ENCODE results near the gene DNPEP.

Gene DNPEP

GRCh38 chr2:219350710-219351221 lies 36.9 kb downstream of the DNPEP start:
- TF ChIP-seq POLR2AphosphoS5 (IDR thresholded peaks at IDR 0.05; ENCODE audit: low read depth, low read length), result no peak
- TF ChIP-seq PAX5 (IDR thresholded peaks at IDR 0.05; ENCODE audit: insufficient read depth, low read length, severe bottlenecking), result no peak
- TF ChIP-seq POU2F2 (IDR thresholded peaks at IDR 0.05; ENCODE audit: low read depth, low read length), result no peak
- TF ChIP-seq POLR2A (IDR thresholded peaks at IDR 0.05; ENCODE audit: low read depth, low read length), result no peak
- DNase-seq (ENCODE audit: insufficient read length, low spot score) (no peak), FAIRE-seq (no peak)

DNA sequence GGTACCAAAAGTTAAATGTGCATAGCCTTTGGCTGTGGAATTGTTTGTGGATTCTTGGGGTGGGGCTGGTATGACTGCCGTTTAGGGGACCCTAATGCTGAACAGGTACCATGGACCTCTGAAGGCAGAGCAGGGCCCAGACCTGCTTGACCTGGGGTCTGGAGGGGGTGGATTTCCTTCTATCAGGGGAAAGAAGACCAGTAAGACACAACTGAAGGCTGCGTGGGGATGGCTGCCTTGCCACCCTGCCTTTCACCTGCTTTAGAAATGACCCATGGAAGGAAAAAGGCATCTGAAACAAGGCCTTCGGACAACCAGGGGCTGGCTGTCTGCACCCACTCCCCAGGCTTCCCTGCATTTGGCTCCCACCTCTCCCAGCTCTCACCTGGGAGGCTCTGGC lies 37.5 kb downstream of the DNPEP start:
- FAIRE-seq (no peak), DNase-seq (ENCODE audit: insufficient read length, low spot score) (no peak)
- TF ChIP-seq SPI1 (IDR thresholded peaks at IDR 0.05; ENCODE audit: low read depth, low read length) (no peak), PAX5 (IDR thresholded peaks at IDR 0.05; ENCODE audit: insufficient read depth, low read length, severe bottlenecking) (no peak), POU2F2 (IDR thresholded peaks at IDR 0.05; ENCODE audit: low read depth, low read length) (no peak), TAF1 (IDR thresholded peaks at IDR 0.05; ENCODE audit: low read depth, low read length) (no peak), POLR2AphosphoS5 (IDR thresholded peaks at IDR 0.05; ENCODE audit: low read depth, low read length) (no peak), POLR2A (IDR thresholded peaks at IDR 0.05; ENCODE audit: low read depth, low read length) (no peak)

DNA sequence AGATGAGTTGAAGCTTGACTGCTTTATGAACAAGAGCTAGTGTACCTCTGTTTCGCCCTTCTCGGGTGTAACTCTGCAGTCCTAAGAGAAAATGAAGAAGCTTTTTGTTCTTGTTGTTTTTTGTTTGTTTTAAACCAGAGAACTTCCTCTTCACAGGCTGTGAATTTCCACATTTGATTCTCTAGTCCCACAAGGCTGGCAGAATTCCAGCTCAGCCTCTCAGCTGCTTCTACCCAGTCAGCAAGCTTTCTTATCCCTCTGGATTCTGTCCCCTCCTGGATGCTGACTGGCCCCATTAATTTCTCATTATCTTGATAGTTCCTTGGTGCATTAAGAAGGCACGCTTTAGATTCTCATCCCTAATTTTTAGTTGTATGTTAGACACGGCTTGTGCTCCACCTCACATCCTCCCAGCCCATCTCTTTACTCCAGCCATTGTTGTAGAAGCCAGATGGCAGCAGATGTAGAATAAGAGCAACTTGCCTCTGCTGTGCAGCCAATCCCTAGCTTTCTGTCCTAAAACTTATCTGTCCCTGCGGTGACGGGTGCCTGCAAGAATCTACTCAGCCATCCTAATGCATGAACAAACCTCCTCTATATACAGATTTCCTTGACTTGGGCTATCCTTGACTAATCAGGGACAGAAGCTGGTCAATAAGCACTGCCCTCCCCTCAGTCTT lies 42.8 kb downstream of the DNPEP start:
- no peak for FAIRE-seq
- TF ChIP-seq SPI1 (IDR thresholded peaks at IDR 0.05; ENCODE audit: low read depth, low read length) (no peak), POU2F2 (IDR thresholded peaks at IDR 0.05; ENCODE audit: low read depth, low read length) (no peak), POLR2AphosphoS5 (IDR thresholded peaks at IDR 0.05; ENCODE audit: low read depth, low read length) (no peak), TAF1 (IDR thresholded peaks at IDR 0.05; ENCODE audit: low read depth, low read length) (no peak), PAX5 (IDR thresholded peaks at IDR 0.05; ENCODE audit: insufficient read depth, low read length, severe bottlenecking) (no peak), POLR2A (IDR thresholded peaks at IDR 0.05; ENCODE audit: low read depth, low read length) (no peak)
- DNase-seq (ENCODE audit: insufficient read length, low spot score), result no peak

DNA sequence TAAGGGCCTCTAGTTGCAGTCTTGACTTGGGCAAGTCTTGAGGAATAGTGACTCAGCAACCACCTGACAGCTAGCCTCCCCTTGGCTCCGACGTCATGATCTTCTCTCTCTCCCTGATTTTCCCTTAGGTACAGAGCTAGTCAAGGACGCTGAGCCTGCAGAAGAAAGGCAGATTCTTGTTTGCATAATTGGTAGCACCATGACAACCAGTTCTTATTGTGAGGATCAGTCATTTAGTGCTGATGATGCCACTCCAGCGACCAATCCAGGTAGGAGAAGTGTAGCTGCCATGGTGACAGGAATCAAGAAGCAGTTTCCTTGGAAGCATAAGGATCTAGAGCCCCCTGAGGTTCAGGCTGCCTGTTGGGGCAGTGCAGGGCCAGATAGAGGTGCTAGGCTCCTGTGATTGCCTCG lies 52.3 kb downstream of the DNPEP start:
- FAIRE-seq (no peak), DNase-seq (ENCODE audit: insufficient read length, low spot score) (no peak)
- TF ChIP-seq POU2F2 (IDR thresholded peaks at IDR 0.05; ENCODE audit: low read depth, low read length) (no peak), PAX5 (IDR thresholded peaks at IDR 0.05; ENCODE audit: insufficient read depth, low read length, severe bottlenecking) (no peak), SPI1 (IDR thresholded peaks at IDR 0.05; ENCODE audit: low read depth, low read length) (no peak), POLR2A (IDR thresholded peaks at IDR 0.05; ENCODE audit: low read depth, low read length) (no peak), POLR2AphosphoS5 (IDR thresholded peaks at IDR 0.05; ENCODE audit: low read depth, low read length) (no peak), TAF1 (IDR thresholded peaks at IDR 0.05; ENCODE audit: low read depth, low read length) (no peak)

DNA sequence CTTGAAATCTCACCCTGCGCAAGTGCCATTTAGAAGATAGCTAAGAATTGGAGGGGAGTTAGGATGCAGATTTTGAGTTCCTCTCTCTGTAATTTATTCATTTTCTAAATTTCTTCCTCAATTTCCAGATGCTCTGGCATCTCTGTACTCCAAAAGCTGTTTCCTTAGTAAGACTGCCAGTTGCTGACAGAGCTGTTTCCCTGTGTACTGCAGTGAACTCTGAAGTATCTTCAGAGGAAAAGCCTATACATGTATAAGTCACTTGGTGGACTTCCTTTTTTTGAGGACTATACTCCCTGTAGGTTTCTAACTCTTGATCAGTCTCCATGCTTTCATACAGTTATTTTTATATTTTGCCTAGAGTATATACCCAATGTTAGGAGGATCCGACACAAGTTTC lies 53.6 kb downstream of the DNPEP start:
- TF ChIP-seq PAX5 (IDR thresholded peaks at IDR 0.05; ENCODE audit: insufficient read depth, low read length, severe bottlenecking), result no peak
- TF ChIP-seq POLR2A (IDR thresholded peaks at IDR 0.05; ENCODE audit: low read depth, low read length), result no peak
- TF ChIP-seq SPI1 (IDR thresholded peaks at IDR 0.05; ENCODE audit: low read depth, low read length), result no peak
- TF ChIP-seq POLR2AphosphoS5 (IDR thresholded peaks at IDR 0.05; ENCODE audit: low read depth, low read length), result no peak
- TF ChIP-seq POU2F2 (IDR thresholded peaks at IDR 0.05; ENCODE audit: low read depth, low read length), result no peak
- no peak for TF ChIP-seq TAF1 (IDR thresholded peaks at IDR 0.05; ENCODE audit: low read depth, low read length)
- DNase-seq (ENCODE audit: insufficient read length, low spot score), result no peak
- no peak for FAIRE-seq

GRCh38 chr2:219332542-219332941 lies 55.2 kb downstream of the DNPEP start, which contains the start of gene RESP18:
RESP18 (minus strand) TSS chr2:219332744.
- TF ChIP-seq POU2F2 (IDR thresholded peaks at IDR 0.05; ENCODE audit: low read depth, low read length), result no peak
- DNase-seq (ENCODE audit: insufficient read length, low spot score), result no peak
- FAIRE-seq, result no peak

- TF ChIP-seq POLR2AphosphoS5 (IDR thresholded peaks at IDR 0.05; ENCODE audit: low read depth, low read length) (no peak), POLR2A (IDR thresholded peaks at IDR 0.05; ENCODE audit: low read depth, low read length) (no peak), SPI1 (IDR thresholded peaks at IDR 0.05; ENCODE audit: low read depth, low read length) (no peak), TAF1 (IDR thresholded peaks at IDR 0.05; ENCODE audit: low read depth, low read length) (no peak), POU2F2 (IDR thresholded peaks at IDR 0.05; ENCODE audit: low read depth, low read length) (no peak), PAX5 (IDR thresholded peaks at IDR 0.05; ENCODE audit: insufficient read depth, low read length, severe bottlenecking) (no peak)
- FAIRE-seq (no peak), DNase-seq (ENCODE audit: insufficient read length, low spot score) (no peak)
Observed at GRCh38 chr2:219331560-219332213, 56.0 kb downstream of the DNPEP start.

DNA sequence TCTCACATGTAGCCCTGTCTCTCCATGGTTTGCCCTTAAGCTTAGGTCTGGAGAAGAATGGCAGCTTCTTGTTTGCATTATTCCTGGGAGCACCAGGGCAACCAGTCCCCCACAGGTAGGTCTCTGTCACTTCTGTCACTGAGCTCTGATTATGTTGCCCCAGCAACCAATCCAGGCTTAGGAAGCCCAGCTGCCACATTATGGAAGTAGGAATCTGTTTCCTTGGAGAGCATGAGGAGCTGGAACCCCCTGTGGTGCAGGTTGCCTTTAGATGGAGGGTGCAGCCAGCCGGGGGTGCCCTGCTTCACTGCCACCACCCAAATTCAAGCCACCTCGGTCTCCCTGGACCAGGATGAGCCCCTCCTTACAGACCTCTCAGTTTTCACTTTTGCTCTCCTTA lies 60.0 kb downstream of the DNPEP start:
- no peak for DNase-seq (ENCODE audit: insufficient read length, low spot score)
- no peak for FAIRE-seq
- TF ChIP-seq POLR2A (IDR thresholded peaks at IDR 0.05; ENCODE audit: low read depth, low read length) (no peak), TAF1 (IDR thresholded peaks at IDR 0.05; ENCODE audit: low read depth, low read length) (no peak), POLR2AphosphoS5 (IDR thresholded peaks at IDR 0.05; ENCODE audit: low read depth, low read length) (no peak), SPI1 (IDR thresholded peaks at IDR 0.05; ENCODE audit: low read depth, low read length) (no peak)

DNA sequence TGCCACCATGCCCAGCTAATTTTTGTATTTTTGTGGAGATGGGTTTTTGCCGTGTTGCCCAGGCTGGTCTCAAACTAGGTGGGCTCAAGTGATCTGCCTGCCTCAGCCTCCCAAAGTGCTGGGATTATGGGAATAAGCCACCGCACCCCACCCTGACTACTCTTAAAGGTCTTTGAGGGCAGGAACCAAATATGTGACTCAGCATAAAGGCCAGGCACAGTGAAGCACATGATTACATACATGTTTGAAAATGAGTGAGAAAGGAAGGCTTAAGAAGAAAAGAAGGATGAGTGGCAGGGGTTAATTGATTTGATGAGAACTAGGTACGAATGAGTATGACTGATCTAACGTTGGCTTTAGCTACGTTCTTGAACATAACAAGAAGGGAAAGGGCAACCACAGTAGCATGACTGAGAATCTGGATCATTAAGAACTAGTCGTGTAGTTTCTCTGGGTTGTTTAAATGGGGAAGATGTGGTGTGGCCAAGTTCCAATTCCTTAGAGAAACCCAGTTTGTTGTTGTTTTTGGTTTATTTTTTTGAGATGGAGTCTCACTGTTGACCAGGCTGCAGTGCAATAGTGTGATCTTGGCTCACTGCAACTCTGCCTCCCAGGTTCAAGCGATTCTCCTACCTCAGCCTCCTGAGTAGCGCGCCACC lies 61.9 kb downstream of the DNPEP start:
- no peak for FAIRE-seq
- TF ChIP-seq SPI1 (IDR thresholded peaks at IDR 0.05; ENCODE audit: low read depth, low read length), result no peak
- no peak for TF ChIP-seq POLR2A (IDR thresholded peaks at IDR 0.05; ENCODE audit: low read depth, low read length)
- no peak for TF ChIP-seq POU2F2 (IDR thresholded peaks at IDR 0.05; ENCODE audit: low read depth, low read length)
- TF ChIP-seq TAF1 (IDR thresholded peaks at IDR 0.05; ENCODE audit: low read depth, low read length), result no peak
- no peak for TF ChIP-seq POLR2AphosphoS5 (IDR thresholded peaks at IDR 0.05; ENCODE audit: low read depth, low read length)
- TF ChIP-seq PAX5 (IDR thresholded peaks at IDR 0.05; ENCODE audit: insufficient read depth, low read length, severe bottlenecking), result no peak
- DNase-seq (ENCODE audit: insufficient read length, low spot score), result no peak
